Astrocyte (in vitro differentiated cells and primary cell): ENCODE measurements around the gene URI1.

Experiments used
- CTCF ChIP-seq: IDR thresholded peaks from 2 replicates; pipeline ENCODE4 v1.5.1; 2011; ENCODE audit warnings: low read depth, mild to moderate bottlenecking, inconsistent platforms, low read length, moderate library complexity; ENCODE audit not compliant: insufficient read depth
- EZH2 ChIP-seq: IDR thresholded peaks from 2 replicates; pipeline ENCODE4 v1.6.1; 2012; ENCODE audit warnings: mild to moderate bottlenecking, low read length, inconsistent platforms; ENCODE audit not compliant: insufficient read depth

GRCh38 chr19:30026933-30027332, 84.9 kb downstream of the URI1 start:
- TF ChIP-seq CTCF (no peak), EZH2 (no peak)
